Amniotic epithelial cell (primary cell): ENCODE results near the gene MYO18A.

Experiments
- DNase-seq: peaks from one replicate; pipeline ENCODE4 v3.0.0-alpha.2; 2010; ENCODE audit warnings: low read depth

The MYO18A gene

GRCh38 chr17:29165800-29166506 lies 14.2 kb downstream of the MYO18A start:
- no peak for DNase-seq

GRCh38 chr17:29165261-29165660 lies 14.9 kb downstream of the MYO18A start:
- no peak for DNase-seq

GRCh38 chr17:29163563-29163962 lies 16.6 kb downstream of the MYO18A start:
- peak; percentile 29 for DNase-seq

GRCh38 chr17:29162909-29163341 lies 17.3 kb downstream of the MYO18A start:
- no peak for DNase-seq

GRCh38 chr17:29162082-29162908 lies 17.9 kb downstream of the MYO18A start:
- no peak for DNase-seq

GRCh38 chr17:29160253-29160652 lies 19.9 kb downstream of the MYO18A start:
- no peak for DNase-seq

- DNase-seq = no peak
These were observed 20.8 kb downstream of the MYO18A start for GRCh38 chr17:29159306-29159860.

- DNase-seq = peak; percentile 87
These were observed 21.5 kb downstream of the MYO18A start for GRCh38 chr17:29158488-29159275.

- no peak for DNase-seq
These were observed 22.1 kb downstream of the MYO18A start for GRCh38 chr17:29158096-29158487.

- DNase-seq = no peak
These were observed 22.9 kb downstream of the MYO18A start for GRCh38 chr17:29157310-29157709.

- DNase-seq = no peak
These were observed 23.4 kb downstream of the MYO18A start for GRCh38 chr17:29156781-29157180.

- DNase-seq = no peak
These were observed 24.2 kb downstream of the MYO18A start for GRCh38 chr17:29155966-29156338.

GRCh38 chr17:29155227-29155965 lies 24.8 kb downstream of the MYO18A start:
- peak; percentile 62 for DNase-seq

- no peak for DNase-seq
These were observed 25.5 kb downstream of the MYO18A start for GRCh38 chr17:29154516-29155226.

- no peak for DNase-seq
These were observed 28.6 kb downstream of the MYO18A start for GRCh38 chr17:29151567-29151966.

GRCh38 chr17:29150161-29150560 lies 30.0 kb downstream of the MYO18A start:
- DNase-seq = no peak

- no peak for DNase-seq
These were observed 30.6 kb downstream of the MYO18A start for GRCh38 chr17:29149431-29150064.

- peak; percentile 86 for DNase-seq
These were observed 31.3 kb downstream of the MYO18A start for GRCh38 chr17:29148790-29149430.

- no peak for DNase-seq
These were observed 31.9 kb downstream of the MYO18A start for GRCh38 chr17:29148257-29148789.

GRCh38 chr17:29147682-29148081 lies 32.5 kb downstream of the MYO18A start:
- DNase-seq = no peak
